DOHH2 (cell line): ENCODE measurements around the gene NES.

Source experiments
- H3F3A ChIP-seq: fragments of 200-600 bp; sonication (generic), shearing (Covaris generic); 2 replicates; pipeline ENCODE4 v1.6.0; 2016; ENCODE audit warnings: antibody characterized with exemption, mild to moderate bottlenecking; ENCODE audit not compliant: control insufficient read depth, insufficient read depth
- H3K27ac ChIP-seq: fragments of 200-600 bp; sonication (generic); 2 replicates; pipeline ENCODE4 v1.5.1; 2014; ENCODE audit warnings: low read depth, mild to moderate bottlenecking, low read length, moderate library complexity
- H3K27me3 ChIP-seq: fragments of 200-600 bp; sonication (generic); 2 replicates; pipeline ENCODE4 v1.6.1; 2014; ENCODE audit warnings: mild to moderate bottlenecking, low read length, mixed read lengths; ENCODE audit not compliant: control insufficient read depth
- H3K36me3 ChIP-seq: fragments of 200-600 bp; sonication (generic); 2 replicates; pipeline ENCODE4 v1.6.1; 2014; ENCODE audit warnings: mild to moderate bottlenecking, low read length, moderate library complexity, mixed read lengths; ENCODE audit not compliant: control insufficient read depth
- H3K4me1 ChIP-seq: fragments of 200-600 bp; sonication (generic); 2 replicates; pipeline ENCODE4 v1.6.1; 2014; ENCODE audit warnings: mild to moderate bottlenecking, low read length, mixed read lengths; ENCODE audit not compliant: control insufficient read depth
- H3K4me2 ChIP-seq: fragments of 200-600 bp; sonication (generic); 2 replicates; pipeline ENCODE4 v1.6.0; 2014; ENCODE audit warnings: mild to moderate bottlenecking, low read length, moderate library complexity
- H3K4me3 ChIP-seq: fragments of 200-600 bp; sonication (generic); 2 replicates; pipeline ENCODE4 v1.5.1; 2014; ENCODE audit warnings: mild to moderate bottlenecking, low read length, mixed read lengths
- H3K79me2 ChIP-seq: fragments of 200-600 bp; sonication (generic); 2 replicates; pipeline ENCODE4 v1.6.1; 2014; ENCODE audit warnings: mild to moderate bottlenecking, low read length, mixed read lengths; ENCODE audit not compliant: control insufficient read depth
- H3K9me2 ChIP-seq: fragments of 200-600 bp; sonication (generic); replicated peaks from 2 replicates; pipeline ENCODE4 v1.6.1; 2014; ENCODE audit warnings: mild to moderate bottlenecking, low read length, mixed read lengths; ENCODE audit not compliant: control insufficient read depth
- H3K9me3 ChIP-seq: fragments of 200-600 bp; sonication (generic); 2 replicates; pipeline ENCODE4 v1.6.1; 2014; ENCODE audit warnings: antibody characterized with exemption, low read length, mixed read lengths; ENCODE audit not compliant: control insufficient read depth, insufficient read depth
- H4K20me1 ChIP-seq: fragments of 200-600 bp; sonication (generic); 2 replicates; pipeline ENCODE4 v1.6.0; 2014; ENCODE audit warnings: low read depth, mild to moderate bottlenecking, antibody characterized with exemption, low read length, moderate library complexity; ENCODE audit not compliant: control insufficient read depth, insufficient read depth
- EZH2phosphoT487 ChIP-seq: fragments of 200-600 bp; sonication (generic); IDR thresholded peaks from 2 replicates; pipeline ENCODE4 v1.6.1; 2017; ENCODE audit warnings: borderline replicate concordance, mild to moderate bottlenecking, antibody characterized with exemption, low read length, moderate library complexity, mixed read lengths
- TF ChIP-seq, protein P1 (sequence below): fragments of 200-600 bp; sonication (generic); IDR thresholded peaks from one replicate; pipeline ENCODE4 v1.5.1; 2014; ENCODE audit warnings: antibody characterized with exemption, mild to moderate bottlenecking, low read depth, low read length; ENCODE audit not compliant: poor library complexity, severe bottlenecking

Gene NES

DNA sequence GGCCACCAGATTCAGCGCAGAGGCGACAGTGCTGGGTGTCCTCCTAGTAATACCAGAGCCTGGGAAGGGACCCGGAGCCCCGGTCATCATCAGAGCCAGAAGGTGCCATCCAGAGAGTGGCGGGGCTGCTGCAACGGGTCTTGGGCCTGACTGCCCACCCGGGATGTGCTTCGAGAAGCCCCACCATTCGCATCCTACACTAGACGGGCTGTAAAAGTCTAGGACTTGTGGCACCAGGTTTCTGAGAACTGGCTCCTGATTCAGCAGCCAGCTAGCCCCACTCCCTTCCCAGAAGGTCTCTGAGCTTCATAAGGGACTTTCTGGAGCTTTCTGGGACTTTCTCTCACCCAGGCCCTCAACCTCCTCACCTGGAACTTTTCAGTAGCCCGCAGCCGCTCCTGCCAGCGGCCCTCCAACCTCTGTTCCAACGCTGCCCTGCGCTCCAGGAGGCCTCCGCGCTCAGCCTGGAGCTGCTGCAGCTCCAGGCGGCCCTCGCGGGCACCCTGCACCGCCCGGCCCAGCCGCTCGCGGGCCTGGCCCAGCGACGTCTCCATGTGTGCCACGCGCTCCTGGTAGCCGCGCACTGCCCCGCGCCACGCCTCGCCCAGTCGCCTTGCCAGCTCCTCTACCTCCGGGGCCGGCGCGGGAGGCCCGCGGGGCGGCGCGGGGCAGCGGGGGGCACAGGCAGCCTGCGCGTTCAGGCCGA is 940 bp downstream of the NES start:
- peaks cover 83% of the 10 kb centered on the region for H3K27me3 ChIP-seq
- H3K36me3 ChIP-seq = no peaks in the 10 kb centered on the region
- H3K4me3 ChIP-seq = no peak overlapping the region
- peaks cover 3% of the 10 kb centered on the region for H3K4me1 ChIP-seq
- no peaks in the 10 kb centered on the region for H4K20me1 ChIP-seq
- no peaks in the 10 kb centered on the region for H3K9me3 ChIP-seq
- TF ChIP-seq, protein P1, sequence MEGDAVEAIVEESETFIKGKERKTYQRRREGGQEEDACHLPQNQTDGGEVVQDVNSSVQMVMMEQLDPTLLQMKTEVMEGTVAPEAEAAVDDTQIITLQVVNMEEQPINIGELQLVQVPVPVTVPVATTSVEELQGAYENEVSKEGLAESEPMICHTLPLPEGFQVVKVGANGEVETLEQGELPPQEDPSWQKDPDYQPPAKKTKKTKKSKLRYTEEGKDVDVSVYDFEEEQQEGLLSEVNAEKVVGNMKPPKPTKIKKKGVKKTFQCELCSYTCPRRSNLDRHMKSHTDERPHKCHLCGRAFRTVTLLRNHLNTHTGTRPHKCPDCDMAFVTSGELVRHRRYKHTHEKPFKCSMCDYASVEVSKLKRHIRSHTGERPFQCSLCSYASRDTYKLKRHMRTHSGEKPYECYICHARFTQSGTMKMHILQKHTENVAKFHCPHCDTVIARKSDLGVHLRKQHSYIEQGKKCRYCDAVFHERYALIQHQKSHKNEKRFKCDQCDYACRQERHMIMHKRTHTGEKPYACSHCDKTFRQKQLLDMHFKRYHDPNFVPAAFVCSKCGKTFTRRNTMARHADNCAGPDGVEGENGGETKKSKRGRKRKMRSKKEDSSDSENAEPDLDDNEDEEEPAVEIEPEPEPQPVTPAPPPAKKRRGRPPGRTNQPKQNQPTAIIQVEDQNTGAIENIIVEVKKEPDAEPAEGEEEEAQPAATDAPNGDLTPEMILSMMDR = no peak
- no peak for TF ChIP-seq EZH2phosphoT487
- no peaks in the 10 kb centered on the region for H3K79me2 ChIP-seq
- H3K9me2 ChIP-seq = no peaks in the 10 kb centered on the region
- H3K27ac ChIP-seq = no peak overlapping the region
- peaks cover 8% of the 10 kb centered on the region; the same call in 1 of the 2 replicates for H3F3A ChIP-seq
- no peak overlapping the region for H3K4me2 ChIP-seq

DNA sequence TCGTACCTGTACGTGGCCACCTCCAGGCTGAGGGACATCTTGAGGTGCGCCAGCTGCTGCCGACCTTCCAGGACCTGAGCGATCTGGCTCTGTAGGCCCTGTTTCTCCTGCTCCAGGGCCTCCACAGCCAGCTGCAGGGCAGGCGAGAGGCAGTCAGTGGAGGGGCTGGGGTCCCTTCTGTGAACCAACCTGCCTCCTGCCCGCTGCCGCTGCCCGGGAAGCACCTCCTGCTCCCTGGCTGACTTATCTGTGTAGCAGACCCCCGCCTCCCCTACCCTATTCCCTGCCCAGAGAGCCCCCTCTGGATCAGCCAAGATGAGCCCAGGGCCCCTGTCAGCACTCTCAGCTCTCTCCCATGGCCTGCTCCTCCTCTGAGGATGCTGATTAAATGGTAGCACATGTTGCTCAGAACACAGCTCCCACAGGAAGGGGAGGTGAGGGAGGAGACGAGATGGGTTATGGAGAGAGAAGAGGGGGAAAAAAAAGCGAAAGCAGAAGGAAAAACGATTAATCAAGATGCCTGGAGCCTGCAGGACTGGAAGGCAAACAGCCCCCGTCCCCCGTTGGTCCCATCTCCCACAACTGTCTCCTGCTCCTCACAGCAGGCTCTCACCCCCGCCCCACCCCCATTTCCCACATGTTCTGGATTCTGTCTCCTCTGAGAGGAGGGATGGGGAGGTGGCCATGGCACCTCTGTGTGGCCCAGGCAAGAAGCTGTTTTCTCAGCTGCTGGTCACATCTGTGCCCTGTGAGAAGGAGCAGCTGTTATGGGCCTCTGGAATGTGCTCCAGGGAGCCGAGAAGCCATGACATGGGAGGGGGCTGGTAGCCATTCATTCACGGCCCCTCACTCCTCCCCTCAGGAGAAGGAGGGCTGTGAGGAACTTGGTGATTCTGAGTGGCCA is 1.7 kb downstream of the NES start:
- Histone ChIP-seq H3K9me3 (no peaks in the 10 kb centered on the region), H3K4me1 (peaks cover 3% of the 10 kb centered on the region), H3K4me3 (no peak overlapping the region), H3K9me2 (no peaks in the 10 kb centered on the region), H3K4me2 (no peak overlapping the region), H4K20me1 (no peaks in the 10 kb centered on the region), H3K36me3 (no peaks in the 10 kb centered on the region), H3F3A (peaks cover 8% of the 10 kb centered on the region; the same call in 1 of the 2 replicates), H3K27ac (no peak overlapping the region), H3K27me3 (peaks cover 83% of the 10 kb centered on the region), H3K79me2 (no peaks in the 10 kb centered on the region)
- TF ChIP-seq, protein P1 = no peak
- no peak for TF ChIP-seq EZH2phosphoT487

DNA sequence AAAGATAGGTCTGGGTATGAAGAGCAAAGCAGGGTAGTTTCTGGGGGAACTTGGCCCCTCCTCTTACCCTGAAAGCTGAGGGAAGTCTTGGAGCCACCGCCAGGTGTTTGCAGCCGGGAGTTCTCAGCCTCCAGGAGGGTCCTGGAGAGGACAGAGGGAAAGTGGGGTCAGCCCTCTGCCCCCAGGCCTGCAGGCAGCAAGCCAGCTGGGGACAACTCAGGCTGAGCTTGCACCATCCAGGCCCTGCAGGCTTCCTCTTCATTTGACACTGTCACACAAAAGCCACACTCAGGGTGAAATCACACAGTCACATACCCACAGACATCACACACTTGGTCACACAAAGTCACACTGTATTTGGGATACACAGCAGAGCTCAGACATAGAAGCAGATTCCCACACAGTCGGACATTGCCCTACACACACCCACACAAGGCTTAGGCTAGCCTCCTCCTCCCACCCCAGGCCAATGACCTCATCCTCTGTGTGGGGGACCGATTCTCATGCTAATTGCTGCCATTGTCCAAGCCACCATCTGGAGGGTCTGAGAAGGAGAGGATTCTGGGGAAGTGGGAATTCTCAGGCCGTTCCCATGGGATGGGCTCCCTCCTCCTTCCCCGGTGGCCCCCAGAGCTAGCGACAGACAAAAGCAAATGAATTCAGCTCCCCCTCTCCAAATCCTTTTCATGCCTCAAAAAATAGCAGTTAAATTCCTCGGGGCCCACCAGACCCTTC is 3.7 kb downstream of the NES start:
- peaks cover 81% of the 10 kb centered on the region for H3K27me3 ChIP-seq
- H3K36me3 ChIP-seq = no peaks in the 10 kb centered on the region
- H4K20me1 ChIP-seq = no peaks in the 10 kb centered on the region
- no peak overlapping the region for H3K4me2 ChIP-seq
- H3K9me3 ChIP-seq = no peaks in the 10 kb centered on the region
- peaks cover 5% of the 10 kb centered on the region; the same call in 1 of the 2 replicates for H3F3A ChIP-seq
- TF ChIP-seq EZH2phosphoT487 = no peak
- TF ChIP-seq, protein P1 = no peak
- H3K4me1 ChIP-seq = peaks cover 3% of the 10 kb centered on the region
- H3K27ac ChIP-seq = no peak overlapping the region
- no peak overlapping the region for H3K4me3 ChIP-seq
- no peaks in the 10 kb centered on the region for H3K9me2 ChIP-seq
- no peaks in the 10 kb centered on the region for H3K79me2 ChIP-seq
